Omental fat pad (tissue), 4 donors: ENCODE results near the gene DYNC2H1. TPM values are rescaled to one million over a fixed set of nuclear protein-coding genes. Genes with fewer than 3 reads are reported as not detected.

Experiments used
- ATAC-seq: fragments of 150-250 bp; one replicate; pipeline ENCODE4 v1.9.1; 2016; ENCODE audit warnings: mild to moderate bottlenecking, moderate library complexity; ENCODE audit not compliant: low FRiP score
- DNase-seq: peaks from one replicate; pipeline ENCODE4 v3.0.0-alpha.2; 2019; ENCODE audit warnings: low spot score
- CTCF ChIP-seq, 3 donors: fragments of 450-650 bp; IDR thresholded peaks; one replicate each; pipeline ENCODE4 v1.5.1; 2016 to 2017; ENCODE audit warnings: antibody characterized with exemption in 3 of 3, mild to moderate bottlenecking in 3 of 3, moderate library complexity in 2 of 3
- total RNA-seq, 4 donors: library from RNA; depleted of rRNA; stranded (reverse); fragments of >200 nt; gene quantifications; one replicate each; pipeline ENCODE4 v1.1.0, GENCODE V29; 2016

Gene DYNC2H1
- total RNA-seq, 4 donors from 2014 or later, result 14.7 to 34.1 (median 23.7) TPM

GRCh38 chr11:103091801-103092524 lies 17.3 kb upstream of the DYNC2H1 start, which contains the start of gene DCUN1D5:
Gene DCUN1D5 (minus strand): TSS chr11:103092160. CDS start chr11:103091872, 288 bp downstream.
- ATAC-seq (peak; percentile 98), DNase-seq (peak; percentile 83)
- TF ChIP-seq CTCF (IDR thresholded peaks at IDR 0.05), result no peak

- DNase-seq (no peak), ATAC-seq (no peak)
- TF ChIP-seq CTCF (IDR thresholded peaks at IDR 0.05), result no peak
Observed at GRCh38 chr11:103097279-103097678, 11.9 kb upstream of the DYNC2H1 start.

GRCh38 chr11:103109818-103110388 lies 677 bp downstream of the DYNC2H1 start:
- no peak for DNase-seq

DNA sequence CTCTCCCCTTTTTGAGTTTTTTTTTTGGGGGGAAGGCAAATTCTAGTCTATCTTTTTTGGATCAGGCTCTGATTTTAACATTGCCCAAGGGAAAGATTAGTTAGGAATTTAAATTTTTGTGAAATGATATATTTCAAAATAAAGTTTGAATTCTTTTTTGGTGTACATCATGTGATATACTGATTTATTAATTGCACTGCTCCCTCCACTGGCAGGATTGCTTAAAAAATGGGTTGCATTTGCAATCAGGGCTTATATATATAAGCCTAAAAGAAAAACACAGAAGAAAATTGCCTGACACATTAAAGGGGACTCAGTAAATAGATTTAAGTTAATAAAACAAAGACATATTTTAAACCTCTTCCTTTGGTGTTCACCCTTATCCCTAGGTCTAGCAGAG lies 1.2 kb downstream of the DYNC2H1 start:
- ATAC-seq (no peak), DNase-seq (no peak)
- no peak for TF ChIP-seq CTCF (IDR thresholded peaks at IDR 0.05)

More at GRCh38 chr11:103109818-103110388, 677 bp downstream of the DYNC2H1 start:
- peak; percentile 10 for ATAC-seq
- TF ChIP-seq CTCF (IDR thresholded peaks at IDR 0.05), result no peak

DNA sequence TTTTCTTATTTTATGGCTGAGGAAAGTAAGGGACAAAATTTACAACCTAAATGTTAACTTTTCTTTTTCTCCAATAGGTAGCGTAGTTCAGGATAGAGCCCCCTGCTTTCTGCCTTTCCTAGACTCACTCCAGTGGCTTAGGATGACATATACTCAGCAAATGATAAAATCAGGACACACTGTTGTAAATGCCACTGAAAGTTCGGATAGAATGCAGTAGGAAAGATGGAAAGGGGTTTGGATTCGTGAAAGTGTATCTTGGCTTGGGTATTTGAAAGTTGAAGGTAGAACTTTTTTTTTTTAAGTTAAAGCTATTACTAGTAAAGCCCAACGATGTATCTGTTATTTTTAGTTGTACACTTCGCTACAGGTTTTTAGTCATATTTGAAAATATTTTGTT lies 2.2 kb downstream of the DYNC2H1 start:
- DNase-seq, result no peak
- no peak for TF ChIP-seq CTCF (IDR thresholded peaks at IDR 0.05)
- ATAC-seq, result no peak

- ATAC-seq (no peak), DNase-seq (no peak)
- TF ChIP-seq CTCF (IDR thresholded peaks at IDR 0.05), result no peak
Observed at GRCh38 chr11:103112364-103112763, 3.1 kb downstream of the DYNC2H1 start.

- no peak for TF ChIP-seq CTCF (IDR thresholded peaks at IDR 0.05)
- no peak for ATAC-seq
- no peak for DNase-seq
Observed at GRCh38 chr11:103114836-103115235, 5.6 kb downstream of the DYNC2H1 start.
